Measurements from ENCODE around the gene RNF11. TPM values are rescaled to one million over a fixed set of nuclear protein-coding genes. Genes with fewer than 3 reads are reported as not detected.

RNF11 gene
- total RNA-seq, 1 experiment from 2014 or later = 55.8 TPM

DNA sequence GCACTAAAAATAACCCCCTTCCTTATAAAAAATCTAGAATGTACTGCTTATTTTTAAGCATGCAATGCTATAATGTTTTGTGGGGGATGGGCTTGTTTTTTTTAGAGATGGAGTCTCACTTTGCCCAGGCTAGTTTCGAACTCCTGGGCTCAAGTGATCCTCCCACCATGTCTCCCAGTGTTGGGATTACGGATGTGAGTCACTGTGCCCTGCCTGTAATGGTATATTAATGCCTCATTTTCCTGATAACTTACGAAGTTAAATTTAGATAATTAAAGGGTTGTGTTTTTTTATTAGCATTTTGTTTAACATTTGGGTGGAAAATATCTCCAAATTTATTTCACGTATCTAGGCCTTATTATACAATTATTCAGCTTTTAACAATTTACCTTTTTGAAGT lies 6.5 kb downstream of the RNF11 start:
- H2BK20ac ChIP-seq (ENCODE audit: low read depth, low read length, poor library complexity, severe bottlenecking) = no peak overlapping the region
- no peaks in the 10 kb centered on the region for H4K20me1 ChIP-seq (ENCODE audit: control insufficient read depth, insufficient read depth, insufficient read length)
- H3K79me2 ChIP-seq (ENCODE audit: insufficient read depth, low read length) = peaks cover 26% of the 10 kb centered on the region
- no peak overlapping the region for H3K27ac ChIP-seq (ENCODE audit: insufficient read length, low read depth, low read length)
- no peak overlapping the region for H2AFZ ChIP-seq (ENCODE audit: low read length)
- no peak overlapping the region for H2BK15ac ChIP-seq (ENCODE audit: low read depth, low read length)
- H3K23ac ChIP-seq (ENCODE audit: insufficient read length, low read depth, low read length) = no peak overlapping the region
- no peaks in the 10 kb centered on the region for H3K23me2 ChIP-seq (ENCODE audit: insufficient read length, low read depth, low read length, poor library complexity, severe bottlenecking)
- H3K4ac ChIP-seq (ENCODE audit: low read depth, low read length) = no peak overlapping the region
- no peaks in the 10 kb centered on the region; the same call in 1 of the 2 replicates for H3K4me1 ChIP-seq (ENCODE audit: insufficient read depth, low read length)
- no peaks in the 10 kb centered on the region for H3K27me3 Mint-ChIP-seq (ENCODE audit: low read depth)
- H3K4me2 ChIP-seq (ENCODE audit: insufficient read depth, insufficient read length, low read length) = no peak overlapping the region
- no peak overlapping the region for H3K18ac ChIP-seq (ENCODE audit: insufficient read length, low read depth, low read length)
- H3K14ac ChIP-seq (ENCODE audit: insufficient read depth, low read length) = no peak overlapping the region
- no peaks in the 10 kb centered on the region for H3K27me3 ChIP-seq (ENCODE audit: insufficient read depth, low read length)
- H3K4me1 Mint-ChIP-seq = peaks cover 22 to 27% of the 10 kb centered on the region in 2 experiments
- 0 out of 7 replicates have a peak overlapping the region, but pooled peaks of 1 of the 3 experiments have one; percentile 14 for H3K27ac Mint-ChIP-seq
- H2AK5ac ChIP-seq (ENCODE audit: insufficient read length, low read length) = no peak overlapping the region
- no peak overlapping the region for H3T11ph ChIP-seq (ENCODE audit: low read length)
- no peaks in the 10 kb centered on the region for H3K9me3 Mint-ChIP-seq
- no peak overlapping the region for H4K8ac ChIP-seq (replicated peaks; ENCODE audit: insufficient read length, low read depth, low read length)
- H3K56ac ChIP-seq (ENCODE audit: insufficient read length, low read depth, low read length) = no peak overlapping the region
- H2BK5ac ChIP-seq (ENCODE audit: insufficient read length, low read length) = no peak overlapping the region
- H3K36me3 Mint-ChIP-seq (ENCODE audit: insufficient read depth in 1 of 3, low read depth in 3 of 3) = peaks cover 1 to 9% (median 3%) of the 10 kb centered on the region in 3 experiments; a peak in 2 of 7 replicates
- WGBS (ENCODE audit: extremely low coverage, insufficient read length, low lambda C conversion rate) = 100% methylated on average over 1 of the region's 4 CpGs
- H3K9me3 ChIP-seq (ENCODE audit: control insufficient read depth, low read depth, low read length) = no peaks in the 10 kb centered on the region
- H3K4me3 Mint-ChIP-seq = no peak overlapping the region
- no peak overlapping the region for H2BK12ac ChIP-seq (ENCODE audit: insufficient read length, low read depth, low read length)
- no peak overlapping the region for H2BK120ac ChIP-seq (ENCODE audit: low read depth, low read length, poor library complexity, severe bottlenecking)
- no peak overlapping the region for H4K5ac ChIP-seq (ENCODE audit: insufficient read length, low read depth, low read length)
- H4K91ac ChIP-seq (ENCODE audit: insufficient read length, low read depth, low read length) = no peak overlapping the region
- TF ChIP-seq, protein P1, sequence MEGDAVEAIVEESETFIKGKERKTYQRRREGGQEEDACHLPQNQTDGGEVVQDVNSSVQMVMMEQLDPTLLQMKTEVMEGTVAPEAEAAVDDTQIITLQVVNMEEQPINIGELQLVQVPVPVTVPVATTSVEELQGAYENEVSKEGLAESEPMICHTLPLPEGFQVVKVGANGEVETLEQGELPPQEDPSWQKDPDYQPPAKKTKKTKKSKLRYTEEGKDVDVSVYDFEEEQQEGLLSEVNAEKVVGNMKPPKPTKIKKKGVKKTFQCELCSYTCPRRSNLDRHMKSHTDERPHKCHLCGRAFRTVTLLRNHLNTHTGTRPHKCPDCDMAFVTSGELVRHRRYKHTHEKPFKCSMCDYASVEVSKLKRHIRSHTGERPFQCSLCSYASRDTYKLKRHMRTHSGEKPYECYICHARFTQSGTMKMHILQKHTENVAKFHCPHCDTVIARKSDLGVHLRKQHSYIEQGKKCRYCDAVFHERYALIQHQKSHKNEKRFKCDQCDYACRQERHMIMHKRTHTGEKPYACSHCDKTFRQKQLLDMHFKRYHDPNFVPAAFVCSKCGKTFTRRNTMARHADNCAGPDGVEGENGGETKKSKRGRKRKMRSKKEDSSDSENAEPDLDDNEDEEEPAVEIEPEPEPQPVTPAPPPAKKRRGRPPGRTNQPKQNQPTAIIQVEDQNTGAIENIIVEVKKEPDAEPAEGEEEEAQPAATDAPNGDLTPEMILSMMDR (conservative IDR thresholded peaks at IDR 0.05) = no peak
- peaks cover 4% of the 10 kb centered on the region for H3K79me1 ChIP-seq (ENCODE audit: insufficient read depth, low read depth, low read length, poor library complexity, severe bottlenecking)
- no peak for DNase-seq
- no peak overlapping the region for H3K9ac ChIP-seq (ENCODE audit: extremely low read depth, insufficient read length, low read length)

Data from H9 (cell line).